ENCODE data around the gene BCAS3.

GRCh38 chr17:61002316-61002736 lies 324.7 kb downstream of the BCAS3 start:
- TF ChIP-seq FOXA2 (IDR thresholded peaks at IDR 0.05) (no peak), CTCF (IDR thresholded peaks at IDR 0.05; ENCODE audit: low read depth, low read length, missing input control) (peak; percentile 49), SP1 (IDR thresholded peaks at IDR 0.05) (no peak), ATF3 (IDR thresholded peaks at IDR 0.05) (no peak), HNF4A (conservative IDR thresholded peaks at IDR 0.05) (no peak), ZBTB33 (IDR thresholded peaks at IDR 0.05) (no peak), RAD21 (IDR thresholded peaks at IDR 0.05) (peak; percentile 80 to 88), YY1 (IDR thresholded peaks at IDR 0.05) (no peak), REST (IDR thresholded peaks at IDR 0.05) (no peak), RXRA (IDR thresholded peaks at IDR 0.05) (peak in 1 of 2 donors; percentile 23)
